IPS DF 4.7 (cell line): ENCODE data around the gene DIP2B.

Source experiments
- DNase-seq: peaks from one replicate; pipeline ENCODE4 v3.0.0-alpha.2; 2013; ENCODE audit warnings: low spot score; ENCODE audit errors: extremely low read depth

Gene DIP2B

DNA sequence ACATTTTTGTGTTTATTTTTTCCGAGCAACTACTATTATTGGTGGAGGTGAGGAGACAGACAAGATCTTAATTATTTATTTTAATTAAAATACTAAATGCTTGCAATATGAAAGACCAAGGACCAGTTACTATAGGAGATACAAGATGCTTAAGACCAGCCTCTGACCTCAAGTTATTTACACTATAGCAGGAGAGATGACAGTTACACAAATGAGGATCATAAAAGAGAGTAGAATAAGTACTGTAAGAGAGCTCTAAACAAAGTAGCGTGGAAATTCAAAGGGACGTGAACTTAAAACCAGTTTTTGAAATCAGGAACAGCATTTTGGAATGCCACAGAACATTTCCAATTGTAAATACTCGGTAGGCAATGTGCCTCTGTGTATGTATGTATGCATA lies 131.1 kb downstream of the DIP2B start:
- DNase-seq: no peak

- no peak for DNase-seq
Measured at GRCh38 chr12:50636505-50636904, 131.7 kb downstream of the DIP2B start.

DNA sequence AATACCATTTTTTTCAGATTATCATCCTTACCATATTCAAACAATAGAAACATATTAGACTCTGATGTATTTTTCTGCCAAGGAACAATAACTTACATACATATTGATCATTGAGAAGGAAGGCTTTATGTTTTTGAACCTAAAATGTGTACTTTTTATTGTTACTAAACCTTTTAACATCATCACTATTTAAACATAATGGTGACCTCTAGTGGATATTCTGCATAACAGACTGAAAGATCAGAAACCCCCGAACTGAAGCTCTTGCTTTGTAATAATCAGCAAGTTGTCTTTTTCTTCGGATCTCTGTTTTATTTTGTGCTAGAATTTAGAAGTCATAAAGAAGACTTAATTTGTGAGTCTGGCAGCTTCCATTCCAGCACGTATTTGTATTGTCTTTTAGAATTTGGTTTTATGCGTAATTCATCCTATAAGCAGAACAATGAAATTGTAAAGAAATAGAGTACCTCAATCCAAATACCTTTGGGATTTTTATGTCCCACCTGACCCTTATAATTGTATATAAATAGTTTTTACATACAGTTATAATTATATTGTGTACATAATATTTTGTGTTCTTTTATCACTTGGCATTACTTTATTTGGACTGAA lies 133.2 kb downstream of the DIP2B start:
- no peak for DNase-seq

GRCh38 chr12:50638482-50638880 lies 133.7 kb downstream of the DIP2B start:
- no peak for DNase-seq

GRCh38 chr12:50639721-50640120 lies 134.9 kb downstream of the DIP2B start:
- no peak for DNase-seq

DNA sequence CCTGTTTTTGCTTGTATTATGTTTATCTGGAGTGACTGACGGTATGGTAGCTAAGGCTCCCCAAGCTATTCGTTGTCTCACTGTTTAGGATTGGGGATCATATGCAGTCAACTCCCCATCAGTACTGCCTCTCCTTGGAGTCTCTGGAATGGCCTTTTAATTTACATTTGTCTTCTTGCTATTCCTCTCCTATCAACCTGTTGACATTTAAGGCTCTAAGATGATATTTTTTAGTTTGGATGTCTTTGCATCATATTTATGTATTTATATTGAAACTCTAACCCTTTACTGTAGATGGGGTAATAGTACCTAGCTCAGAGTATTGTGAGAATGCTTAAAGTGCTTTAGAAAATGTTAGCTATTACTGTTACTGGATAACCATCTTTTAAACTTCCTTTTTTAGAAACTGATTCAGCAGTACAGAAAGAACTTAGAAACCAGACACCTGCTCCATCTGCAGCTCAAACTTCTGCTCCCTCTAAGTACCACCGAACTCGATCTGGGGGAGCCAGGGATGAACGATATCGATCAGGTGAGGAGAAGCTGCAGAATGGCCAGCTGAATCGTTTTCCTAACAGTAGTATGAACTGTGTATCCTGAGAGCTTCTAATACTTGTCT lies 135.6 kb downstream of the DIP2B start:
- DNase-seq: no peak

- DNase-seq: no peak
Measured at GRCh38 chr12:50641566-50641965, 136.8 kb downstream of the DIP2B start.

- no peak for DNase-seq
Measured at GRCh38 chr12:50642035-50642451, 137.3 kb downstream of the DIP2B start.

DNA sequence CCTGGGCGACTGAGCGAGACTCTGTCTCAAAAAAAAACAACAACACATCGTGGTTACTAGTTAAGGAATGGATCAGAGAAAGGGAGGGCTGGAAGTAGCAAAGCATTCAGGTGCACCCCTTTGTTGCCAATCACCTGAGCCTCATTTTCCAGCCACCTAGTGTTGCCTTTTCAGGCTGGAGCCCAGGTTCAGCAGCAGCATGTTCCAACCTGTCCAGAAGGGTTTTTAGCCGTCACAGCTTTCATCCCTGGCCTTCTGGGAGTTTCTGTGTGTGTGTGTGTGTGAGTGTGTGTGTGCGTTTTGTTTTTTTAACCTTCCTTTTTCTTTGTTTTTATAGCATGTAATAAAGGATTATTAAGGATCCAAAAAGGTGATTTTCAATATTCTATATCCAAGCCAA lies 138.0 kb downstream of the DIP2B start:
- DNase-seq: no peak

DNA sequence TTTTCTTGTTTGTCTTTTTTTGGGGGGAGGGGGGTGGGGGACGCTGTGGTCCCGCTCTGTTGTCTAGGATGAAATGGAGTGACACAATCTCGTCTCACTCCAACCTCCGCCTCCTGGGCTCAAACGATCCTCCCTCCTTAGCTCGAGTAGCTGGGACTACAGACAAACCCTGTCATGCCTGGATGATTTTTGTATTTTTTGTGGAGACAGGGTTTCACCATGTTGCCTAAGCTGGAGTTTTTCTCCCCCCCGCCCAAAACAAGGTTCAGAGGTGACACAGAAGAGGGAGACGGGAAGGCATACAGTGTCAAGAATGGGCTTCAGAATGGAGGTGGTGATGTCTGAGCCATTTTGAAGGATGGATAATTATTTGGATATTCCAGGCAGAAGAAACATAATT lies 142.2 kb downstream of the DIP2B start:
- DNase-seq: no peak

DNA sequence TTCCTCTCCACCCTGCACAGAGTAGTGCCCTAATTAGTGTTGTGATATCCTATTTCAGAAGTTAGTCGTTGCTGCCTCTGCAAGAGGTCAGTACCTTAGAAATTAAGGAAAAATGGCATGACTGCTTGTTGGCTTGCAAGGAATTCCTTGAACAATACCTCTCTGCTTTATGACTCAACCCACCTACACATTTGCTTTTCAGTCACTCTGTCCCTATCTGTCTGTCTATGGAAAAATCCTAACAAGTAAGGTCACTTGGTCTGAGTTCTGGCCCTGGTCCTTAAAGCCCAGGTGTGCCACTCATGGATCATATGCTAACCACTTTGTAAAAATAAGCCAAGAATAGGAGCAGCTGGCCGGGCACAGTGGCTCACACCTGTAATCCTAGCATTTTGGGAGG lies 142.7 kb downstream of the DIP2B start:
- DNase-seq: no peak

DNA sequence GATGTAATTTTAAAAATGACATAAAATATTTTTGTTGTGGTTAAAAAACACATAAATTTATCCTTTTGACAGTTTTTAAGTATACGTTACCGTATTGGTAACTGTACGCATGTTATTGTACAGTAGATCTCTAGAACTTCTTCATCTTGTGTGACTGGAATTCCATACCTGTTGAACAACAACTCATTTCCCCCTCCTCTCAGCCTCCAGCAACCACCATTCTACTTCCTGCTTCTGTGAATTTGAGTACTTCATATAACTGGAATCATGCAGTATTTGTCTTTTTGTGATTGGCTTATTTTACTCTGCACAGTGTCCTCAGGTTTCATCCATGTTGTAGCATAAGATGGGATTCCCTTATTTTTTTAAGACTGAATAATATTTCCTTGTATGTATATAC lies 145.5 kb downstream of the DIP2B start:
- DNase-seq: no peak

GRCh38 chr12:50655374-50655921 lies 150.7 kb downstream of the DIP2B start:
- no peak for DNase-seq

DNA sequence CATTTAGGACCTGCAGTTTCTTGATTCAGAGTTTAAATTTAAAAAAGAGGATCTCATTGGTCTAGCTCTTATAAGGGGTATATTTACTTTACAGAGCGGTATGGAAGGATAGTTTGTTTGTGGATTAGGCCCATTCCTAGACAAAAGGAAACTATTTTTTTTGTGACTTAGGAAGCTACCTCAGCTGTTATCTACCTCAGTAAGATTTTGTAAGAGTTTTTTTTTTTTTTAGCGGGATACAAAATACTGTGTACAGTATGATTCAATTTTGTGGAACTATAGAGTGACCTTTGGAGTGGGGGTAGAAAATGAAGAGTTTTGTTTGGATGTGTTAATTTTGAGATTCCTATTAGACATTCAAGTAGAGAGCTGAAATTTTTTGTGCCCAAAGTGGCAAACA lies 154.5 kb downstream of the DIP2B start:
- DNase-seq: no peak

GRCh38 chr12:50659690-50660424 lies 155.1 kb downstream of the DIP2B start:
- DNase-seq: no peak

DNA sequence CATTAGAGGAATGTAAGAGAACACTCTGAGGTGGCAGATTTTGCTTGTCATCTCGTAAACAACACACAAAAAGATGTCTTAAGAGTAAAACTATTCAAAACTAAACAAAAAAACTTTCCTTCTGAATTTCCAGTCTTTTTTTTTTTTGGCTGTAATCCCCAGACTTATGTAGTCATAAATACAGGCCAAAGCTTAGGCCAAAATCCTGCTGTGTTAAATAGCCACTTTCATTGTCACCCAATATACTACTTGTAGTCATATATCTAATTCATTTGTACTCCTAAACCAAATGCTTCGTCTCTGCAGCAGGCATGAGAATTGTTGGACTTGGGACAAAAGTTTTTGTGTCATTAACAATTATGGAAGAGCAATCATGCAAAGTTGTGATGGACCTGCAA lies 155.6 kb downstream of the DIP2B start:
- DNase-seq: no peak

- DNase-seq: no peak
Measured at GRCh38 chr12:50661300-50662115, 156.7 kb downstream of the DIP2B start.

DNA sequence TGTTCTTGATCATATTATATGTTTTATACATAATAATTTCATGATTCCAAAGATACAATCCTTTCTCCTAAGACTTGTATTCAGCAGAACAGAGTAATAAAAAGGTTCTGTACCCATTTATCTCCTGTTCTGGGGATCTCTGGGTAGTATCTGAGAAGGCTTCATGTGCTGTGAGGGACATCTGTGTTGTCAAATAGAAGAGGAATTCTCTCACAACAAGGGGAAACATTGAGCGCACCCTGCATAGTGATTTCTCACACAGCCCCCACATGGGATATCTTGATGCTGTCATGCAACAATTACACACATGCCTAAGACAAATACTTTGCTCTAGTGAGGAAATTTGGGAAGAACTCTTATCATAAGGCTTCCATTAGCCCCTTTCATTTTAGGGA lies 157.3 kb downstream of the DIP2B start:
- DNase-seq: no peak

GRCh38 chr12:50665170-50665569 lies 160.4 kb downstream of the DIP2B start:
- no peak for DNase-seq

GRCh38 chr12:50665609-50666008 lies 160.8 kb downstream of the DIP2B start:
- DNase-seq: no peak

DNA sequence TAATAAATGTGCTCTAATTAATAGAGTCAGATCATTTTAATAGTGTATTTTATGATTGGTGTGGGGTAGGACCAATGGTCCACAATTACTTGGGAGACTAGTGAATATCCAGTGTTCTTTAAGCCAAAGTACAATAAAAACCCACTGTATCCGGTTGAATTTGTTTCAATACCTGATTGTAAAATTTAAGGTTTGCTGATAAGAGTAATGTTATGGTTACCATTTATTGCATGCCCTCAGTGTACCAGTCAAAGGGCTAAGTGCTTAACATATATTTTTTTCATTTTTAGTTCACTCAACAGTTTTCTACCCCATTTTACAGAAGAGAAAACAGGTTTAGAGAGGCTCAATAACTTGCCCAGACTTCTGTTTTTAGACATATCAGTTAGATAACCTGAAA lies 161.2 kb downstream of the DIP2B start:
- DNase-seq: no peak

GRCh38 chr12:50672158-50672557 lies 167.4 kb downstream of the DIP2B start:
- DNase-seq: no peak
